Testis (tissue), 2 donors: ENCODE results near the gene BACH2.

Experiments used
- POLR2A ChIP-seq: fragments of 450-650 bp; IDR thresholded peaks from one replicate; pipeline ENCODE4 v1.6.1; 2017; ENCODE audit warnings: antibody characterized with exemption, mild to moderate bottlenecking, moderate library complexity
- TF ChIP-seq, protein P1 (sequence below), 3 experiments: fragments of 450-650 bp in 2 of 3; fragments of 200-600 bp in 1 of 3; sonication (generic) in 1 of 3; IDR thresholded peaks; one replicate each; pipeline ENCODE4 v1.5.1; 2016 to 2019; ENCODE audit warnings: antibody characterized with exemption in 3 of 3, mild to moderate bottlenecking in 2 of 3, moderate library complexity in 1 of 3

- TF ChIP-seq, protein P1, sequence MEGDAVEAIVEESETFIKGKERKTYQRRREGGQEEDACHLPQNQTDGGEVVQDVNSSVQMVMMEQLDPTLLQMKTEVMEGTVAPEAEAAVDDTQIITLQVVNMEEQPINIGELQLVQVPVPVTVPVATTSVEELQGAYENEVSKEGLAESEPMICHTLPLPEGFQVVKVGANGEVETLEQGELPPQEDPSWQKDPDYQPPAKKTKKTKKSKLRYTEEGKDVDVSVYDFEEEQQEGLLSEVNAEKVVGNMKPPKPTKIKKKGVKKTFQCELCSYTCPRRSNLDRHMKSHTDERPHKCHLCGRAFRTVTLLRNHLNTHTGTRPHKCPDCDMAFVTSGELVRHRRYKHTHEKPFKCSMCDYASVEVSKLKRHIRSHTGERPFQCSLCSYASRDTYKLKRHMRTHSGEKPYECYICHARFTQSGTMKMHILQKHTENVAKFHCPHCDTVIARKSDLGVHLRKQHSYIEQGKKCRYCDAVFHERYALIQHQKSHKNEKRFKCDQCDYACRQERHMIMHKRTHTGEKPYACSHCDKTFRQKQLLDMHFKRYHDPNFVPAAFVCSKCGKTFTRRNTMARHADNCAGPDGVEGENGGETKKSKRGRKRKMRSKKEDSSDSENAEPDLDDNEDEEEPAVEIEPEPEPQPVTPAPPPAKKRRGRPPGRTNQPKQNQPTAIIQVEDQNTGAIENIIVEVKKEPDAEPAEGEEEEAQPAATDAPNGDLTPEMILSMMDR (IDR thresholded peaks at IDR 0.05), result no peak
- no peak for TF ChIP-seq POLR2A
These were observed 293.4 kb downstream of the BACH2 start for GRCh38 chr6:90003069-90003795.
